Cardiac fibroblast (primary cell): ENCODE data around the gene PLPPR3.
"Not testable (repeated sequence)": the region's sequence is repeated elsewhere in the genome, so short reads cannot be mapped to it uniquely, and the experiment has no call there.

ENCODE experiments used
- DNase-seq, 2 donors: peaks; one replicate each; pipeline versions ENCODE4 v3.0.0 to v3.0.0-alpha.2; 2010; ENCODE audit warnings: low read depth in 2 of 2
- H3K4me3 ChIP-seq, 2 donors: replicated peaks in 1 of 2; 1 replicate in 1 of 2; 2 replicates in 1 of 2; pipeline ENCODE4 v1.5.1; 2011; ENCODE audit warnings: low read depth in 2 of 2, low read length in 2 of 2, mild to moderate bottlenecking in 2 of 2, moderate library complexity in 1 of 2
- TF ChIP-seq, protein P1 (sequence below): IDR thresholded peaks from one replicate; pipeline ENCODE4 v1.5.1; 2011; ENCODE audit warnings: low read depth, mild to moderate bottlenecking, low read length, inconsistent platforms

PLPPR3 gene

GRCh38 chr19:823565-824121, 1.9 kb upstream of the PLPPR3 start:
- DNase-seq: no peak
- TF ChIP-seq, protein P1, sequence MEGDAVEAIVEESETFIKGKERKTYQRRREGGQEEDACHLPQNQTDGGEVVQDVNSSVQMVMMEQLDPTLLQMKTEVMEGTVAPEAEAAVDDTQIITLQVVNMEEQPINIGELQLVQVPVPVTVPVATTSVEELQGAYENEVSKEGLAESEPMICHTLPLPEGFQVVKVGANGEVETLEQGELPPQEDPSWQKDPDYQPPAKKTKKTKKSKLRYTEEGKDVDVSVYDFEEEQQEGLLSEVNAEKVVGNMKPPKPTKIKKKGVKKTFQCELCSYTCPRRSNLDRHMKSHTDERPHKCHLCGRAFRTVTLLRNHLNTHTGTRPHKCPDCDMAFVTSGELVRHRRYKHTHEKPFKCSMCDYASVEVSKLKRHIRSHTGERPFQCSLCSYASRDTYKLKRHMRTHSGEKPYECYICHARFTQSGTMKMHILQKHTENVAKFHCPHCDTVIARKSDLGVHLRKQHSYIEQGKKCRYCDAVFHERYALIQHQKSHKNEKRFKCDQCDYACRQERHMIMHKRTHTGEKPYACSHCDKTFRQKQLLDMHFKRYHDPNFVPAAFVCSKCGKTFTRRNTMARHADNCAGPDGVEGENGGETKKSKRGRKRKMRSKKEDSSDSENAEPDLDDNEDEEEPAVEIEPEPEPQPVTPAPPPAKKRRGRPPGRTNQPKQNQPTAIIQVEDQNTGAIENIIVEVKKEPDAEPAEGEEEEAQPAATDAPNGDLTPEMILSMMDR: no peak
- H3K4me3 ChIP-seq: no peak overlapping the region

DNA sequence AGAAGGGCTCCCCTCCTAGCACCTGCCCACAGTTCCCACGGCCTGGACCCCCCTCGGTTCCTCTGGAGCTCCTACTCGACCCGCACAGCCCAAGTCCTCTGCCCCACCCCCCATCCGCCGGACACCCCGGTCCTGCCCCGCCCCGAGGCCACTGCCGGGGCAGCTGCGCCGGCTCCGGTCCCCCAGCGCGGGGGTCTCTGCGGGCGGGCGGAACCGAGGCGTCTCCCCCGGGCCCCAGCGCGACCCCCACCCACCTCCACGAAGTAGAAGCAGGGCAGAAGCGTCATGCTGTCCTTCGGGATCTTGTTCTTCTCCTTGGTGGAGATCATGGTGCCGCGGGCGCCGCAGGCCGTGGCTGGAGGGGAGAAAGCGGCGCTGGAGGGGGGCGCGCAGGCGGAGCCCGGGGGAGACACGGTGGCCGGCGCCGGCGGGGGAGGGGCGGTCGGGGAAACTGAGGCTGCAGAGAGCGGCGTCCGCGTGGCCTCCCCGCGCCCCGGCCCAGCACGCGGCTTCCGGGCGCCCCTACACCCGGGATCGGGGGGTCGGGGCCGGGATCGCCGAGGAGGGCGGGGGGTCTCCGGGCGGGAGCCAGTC, 427 bp downstream of the PLPPR3 start:
- DNase-seq: no peak
- TF ChIP-seq, protein P1: no peak
- H3K4me3 ChIP-seq: peak overlapping the region; percentile 26 to 27

DNA sequence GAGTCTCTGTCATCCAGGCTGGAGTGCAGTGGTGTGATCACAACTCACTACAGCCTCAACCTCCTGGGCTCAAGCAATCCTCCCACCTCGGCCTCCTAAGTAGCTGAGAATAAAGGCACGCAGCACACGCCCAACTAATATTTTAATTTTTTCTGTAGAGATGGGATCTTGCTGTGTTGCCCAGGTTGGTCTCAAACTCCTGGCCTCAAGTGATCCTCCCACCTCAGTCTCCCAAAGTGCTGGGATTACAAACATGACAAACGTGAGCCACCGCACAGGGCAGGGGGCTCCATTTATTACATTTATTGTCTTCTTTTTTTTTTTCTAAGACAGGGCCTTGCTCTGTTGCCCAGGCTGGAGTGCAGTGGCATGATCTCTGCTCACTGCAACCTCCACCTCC, 1.5 kb downstream of the PLPPR3 start:
- H3K4me3 ChIP-seq, DNase-seq: not testable (repeated sequence)

GRCh38 chr19:816500-816857, 5.3 kb downstream of the PLPPR3 start:
- H3K4me3 ChIP-seq: no peak overlapping the region
- TF ChIP-seq, protein P1: no peak
- no peak for DNase-seq

- TF ChIP-seq, protein P1: no peak
- no peak for DNase-seq
- no peak overlapping the region for H3K4me3 ChIP-seq
Measured at GRCh38 chr19:815775-816499, 5.8 kb downstream of the PLPPR3 start.

DNA sequence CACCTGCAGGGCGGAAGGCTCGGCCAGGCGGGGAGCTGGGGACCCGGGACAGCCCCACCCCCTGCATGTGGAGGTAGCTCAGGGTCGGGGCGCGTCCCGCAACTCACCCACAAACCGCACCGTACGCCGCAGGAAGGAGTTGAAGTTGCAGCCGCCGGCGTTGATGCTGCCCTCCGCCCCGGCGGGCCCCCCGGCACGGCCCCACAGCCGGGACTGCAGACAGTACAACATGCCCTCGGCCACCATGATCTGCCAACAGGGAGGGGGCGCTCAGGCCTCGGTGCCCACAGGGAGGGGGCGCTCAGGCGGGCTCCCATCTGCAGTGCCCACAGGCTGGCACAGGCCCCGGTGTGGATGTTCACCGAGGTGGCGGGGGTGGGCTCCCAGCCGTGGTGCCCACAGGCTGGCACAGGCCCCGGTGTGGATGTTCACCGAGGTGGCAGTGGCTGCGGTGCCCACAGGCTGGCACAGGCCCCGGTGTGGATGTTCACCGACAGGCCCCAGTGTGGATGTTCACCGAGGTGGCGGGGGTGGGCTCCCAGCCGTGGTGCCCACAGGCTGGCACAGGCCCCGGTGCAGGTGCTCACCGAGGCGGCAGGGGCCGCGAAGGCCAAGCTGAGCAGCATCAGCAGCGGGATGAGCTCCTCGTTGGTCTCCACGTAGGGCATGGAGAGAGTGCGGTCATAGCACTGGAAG, 6.5 kb downstream of the PLPPR3 start:
- TF ChIP-seq, protein P1: no peak
- H3K4me3 ChIP-seq: no peak overlapping the region
- no peak for DNase-seq
